AG04449 (cell line): Measurements from ENCODE around the gene C3orf80.
A peak's percentile ranks its signal among the peaks of the same experiment; 100 is the strongest.

Experiments used
- CTCF ChIA-PET: fragments of 350-600 bp; formaldehyde crosslinking; extraction: SDS; loops from one replicate; lab custom pipeline; 2021; ENCODE audit warnings: antibody characterized with exemption; lab: Yijun Ruan, JAX
- POLR2A ChIA-PET: fragments of 400-600, 350-600 bp; formaldehyde crosslinking; extraction: SDS; loops from one replicate; lab custom pipeline; 2020; ENCODE audit warnings: antibody characterized with exemption, inconsistent platforms; lab: Yijun Ruan, JAX
- DNase-seq: peaks from one replicate; pipeline ENCODE4 v3.0.0-alpha.2; 2010; ENCODE audit warnings: low read depth, low spot score
- H3K4me3 ChIP-seq: 2 replicates; pipeline ENCODE4 v1.5.1; 2011; ENCODE audit warnings: low read depth, mild to moderate bottlenecking, control low read depth, low read length
- TF ChIP-seq, protein P1 (sequence below): IDR thresholded peaks from one replicate; pipeline ENCODE4 v1.5.1; 2011; ENCODE audit warnings: mild to moderate bottlenecking, moderate library complexity, low read length, control low read depth, inconsistent platforms; ENCODE audit not compliant: insufficient read depth; ENCODE audit errors: missing control alignments

Gene C3orf80

GRCh38 chr3:160220038-160220437 is 5.2 kb upstream of the C3orf80 start:
- ChIA-PET CTCF (interaction anchor here (1.2 to 2.2 kb wide), 2 partner anchors 9 to 187 kb away, joined by 3 to 9 read pairs; no protein-coding TSS in a partner anchor), POLR2A (no interaction called here)
- H3K4me3 ChIP-seq = no peak overlapping the region
- TF ChIP-seq, protein P1, sequence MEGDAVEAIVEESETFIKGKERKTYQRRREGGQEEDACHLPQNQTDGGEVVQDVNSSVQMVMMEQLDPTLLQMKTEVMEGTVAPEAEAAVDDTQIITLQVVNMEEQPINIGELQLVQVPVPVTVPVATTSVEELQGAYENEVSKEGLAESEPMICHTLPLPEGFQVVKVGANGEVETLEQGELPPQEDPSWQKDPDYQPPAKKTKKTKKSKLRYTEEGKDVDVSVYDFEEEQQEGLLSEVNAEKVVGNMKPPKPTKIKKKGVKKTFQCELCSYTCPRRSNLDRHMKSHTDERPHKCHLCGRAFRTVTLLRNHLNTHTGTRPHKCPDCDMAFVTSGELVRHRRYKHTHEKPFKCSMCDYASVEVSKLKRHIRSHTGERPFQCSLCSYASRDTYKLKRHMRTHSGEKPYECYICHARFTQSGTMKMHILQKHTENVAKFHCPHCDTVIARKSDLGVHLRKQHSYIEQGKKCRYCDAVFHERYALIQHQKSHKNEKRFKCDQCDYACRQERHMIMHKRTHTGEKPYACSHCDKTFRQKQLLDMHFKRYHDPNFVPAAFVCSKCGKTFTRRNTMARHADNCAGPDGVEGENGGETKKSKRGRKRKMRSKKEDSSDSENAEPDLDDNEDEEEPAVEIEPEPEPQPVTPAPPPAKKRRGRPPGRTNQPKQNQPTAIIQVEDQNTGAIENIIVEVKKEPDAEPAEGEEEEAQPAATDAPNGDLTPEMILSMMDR = no peak
- no peak for DNase-seq

DNA sequence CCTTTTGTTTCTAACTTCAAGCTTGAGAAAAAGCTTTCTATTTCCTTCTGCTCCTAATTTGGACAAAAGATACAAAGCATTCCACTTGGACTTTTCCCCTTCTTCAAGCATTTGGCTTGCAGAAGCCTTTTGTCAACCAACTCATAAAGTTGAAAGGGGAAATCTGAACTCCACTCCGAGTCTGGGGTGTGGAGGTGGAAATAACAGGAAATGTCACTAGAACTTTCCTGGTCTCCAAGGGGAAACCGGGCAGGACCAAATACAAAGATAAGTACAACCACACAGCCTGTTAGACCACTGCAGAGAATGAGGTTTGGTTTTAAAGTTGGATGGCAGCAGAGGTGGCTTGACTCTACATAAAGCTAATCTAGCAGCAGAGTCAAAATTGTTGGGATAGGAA is 4.2 kb upstream of the C3orf80 start:
- ChIA-PET CTCF (interaction anchor here (1.2 to 2.2 kb wide), 2 partner anchors 10 to 188 kb away, joined by 3 to 9 read pairs; no protein-coding TSS in a partner anchor), POLR2A (no interaction called here)
- DNase-seq = no peak
- TF ChIP-seq, protein P1 = no peak
- H3K4me3 ChIP-seq = no peak overlapping the region

- POLR2A ChIA-PET = no interaction called here
- H3K4me3 ChIP-seq = no peak overlapping the region
Measured at GRCh38 chr3:160224256-160224655, 966 bp upstream of the C3orf80 start.

GRCh38 chr3:160224811-160225175 is 429 bp upstream of the C3orf80 start:
- H3K4me3 ChIP-seq = peak overlapping the region; percentile 57
- TF ChIP-seq, protein P1 = no peak
- no peak for DNase-seq
- ChIA-PET CTCF (interaction anchor here (0.6 to 1.8 kb wide), 4 partner anchors 10 to 30 kb away, joined by 3 to 8 read pairs (median 4); no protein-coding TSS in a partner anchor), POLR2A (no interaction called here)

More at GRCh38 chr3:160224256-160224655, 966 bp upstream of the C3orf80 start:
- TF ChIP-seq, protein P1 = no peak
- CTCF ChIA-PET = no interaction called here
- DNase-seq = no peak

- no peak for DNase-seq
- POLR2A ChIA-PET = no interaction called here
Measured at GRCh38 chr3:160226026-160226907, 1.0 kb downstream of the C3orf80 start.

More at GRCh38 chr3:160226026-160226907, 1.0 kb downstream of the C3orf80 start:
- CTCF ChIA-PET = interaction anchor here (1.2 to 1.8 kb wide), 3 partner anchors 8 to 15 kb away, joined by 4 to 8 read pairs (median 5); no protein-coding TSS in a partner anchor
- H3K4me3 ChIP-seq = peak overlapping the region; percentile 57
- TF ChIP-seq, protein P1 = no peak
